ENCODE results near the gene RBBP7. TPM values are rescaled to one million over a fixed set of nuclear protein-coding genes. Genes with fewer than 3 reads are reported as not detected.

Gene RBBP7
- polyA plus RNA-seq, 1 donor (not counting 4 experiments of a cell fraction or from before 2014, with no cell fraction given), result 137 TPM

GRCh38 chrX:16804923-16805464 is 65.2 kb downstream of the RBBP7 start:
- Histone ChIP-seq H3K36me3 (ENCODE audit: control insufficient read depth in 2 of 2, extremely low read depth in 1 of 2, insufficient read depth in 2 of 2, low read length in 2 of 2) (peaks cover 2 to 4% of the 10 kb centered on the region in 2 experiments), H3K4me2 (ENCODE audit: control insufficient read depth, extremely low read depth, insufficient read depth, low read depth, low read length) (no peak overlapping the region), H4K20me1 (ENCODE audit: control insufficient read depth, extremely low read depth, insufficient read depth, low read length) (peaks cover 2% of the 10 kb centered on the region), H3K4me1 (ENCODE audit: control insufficient read depth, extremely low read depth, insufficient read depth, low read length) (peaks cover 5% of the 10 kb centered on the region), H2AFZ (ENCODE audit: control insufficient read depth, low read length) (no peak overlapping the region), H3K9me3 (ENCODE audit: control insufficient read depth, low read depth, low read length) (no peaks in the 10 kb centered on the region), H3K79me2 (ENCODE audit: control insufficient read depth, insufficient read depth, low read length) (peaks cover 69% of the 10 kb centered on the region), H3K27me3 (ENCODE audit: control insufficient read depth, extremely low read depth, insufficient read depth, low read length) (no peaks in the 10 kb centered on the region), H3K9me1 (ENCODE audit: control insufficient read depth, extremely low read depth, insufficient read depth, low read length) (no peaks in the 10 kb centered on the region), H3K4me3 (ENCODE audit: control insufficient read depth in 2 of 3, extremely low read depth in 1 of 3, insufficient read depth in 2 of 3, low read depth in 1 of 3, low read length in 3 of 3) (no peak overlapping the region), H3K9ac (ENCODE audit: control insufficient read depth, extremely low read depth, insufficient read depth, low read length) (no peak overlapping the region), H3K27ac (ENCODE audit: control insufficient read depth, insufficient read depth, low read length) (no peak overlapping the region)
- no peak for FAIRE-seq
- TF ChIP-seq EZH2 (IDR thresholded peaks at IDR 0.05; ENCODE audit: low read length), result no peak
- dilution Hi-C loops (cut with MboI; ENCODE audit: extremely low pct_ligation_motif_present, low sequenced_read_pairs), result no loop called here
- DNase-seq (ENCODE audit: low read depth, low spot score), result no peak

- dilution Hi-C loops (cut with MboI; ENCODE audit: extremely low pct_ligation_motif_present, low sequenced_read_pairs), result no loop called here
- no peaks in the 10 kb centered on the region for H3K27me3 ChIP-seq (ENCODE audit: control insufficient read depth, extremely low read depth, insufficient read depth, low read length)
These were observed 72.3 kb downstream of the RBBP7 start for GRCh38 chrX:16797841-16798240.

More at GRCh38 chrX:16797841-16798240, 72.3 kb downstream of the RBBP7 start:
- DNase-seq (ENCODE audit: low read depth, low spot score) (no peak), FAIRE-seq (no peak)
- Histone ChIP-seq H3K36me3 (ENCODE audit: control insufficient read depth in 2 of 2, extremely low read depth in 1 of 2, insufficient read depth in 2 of 2, low read length in 2 of 2) (peaks cover 12 to 14% of the 10 kb centered on the region in 2 experiments), H3K9me1 (ENCODE audit: control insufficient read depth, extremely low read depth, insufficient read depth, low read length) (no peaks in the 10 kb centered on the region), H3K9ac (ENCODE audit: control insufficient read depth, extremely low read depth, insufficient read depth, low read length) (no peak overlapping the region), H3K4me2 (ENCODE audit: control insufficient read depth, extremely low read depth, insufficient read depth, low read depth, low read length) (no peak overlapping the region), H3K79me2 (ENCODE audit: control insufficient read depth, insufficient read depth, low read length) (peaks cover 72% of the 10 kb centered on the region), H3K4me1 (ENCODE audit: control insufficient read depth, extremely low read depth, insufficient read depth, low read length) (no peaks in the 10 kb centered on the region), H3K9me3 (ENCODE audit: control insufficient read depth, low read depth, low read length) (no peaks in the 10 kb centered on the region), H4K20me1 (ENCODE audit: control insufficient read depth, extremely low read depth, insufficient read depth, low read length) (peaks cover 5% of the 10 kb centered on the region), H3K4me3 (ENCODE audit: control insufficient read depth in 2 of 3, extremely low read depth in 1 of 3, insufficient read depth in 2 of 3, low read depth in 1 of 3, low read length in 3 of 3) (no peak overlapping the region), H3K27ac (ENCODE audit: control insufficient read depth, insufficient read depth, low read length) (no peak overlapping the region), H2AFZ (ENCODE audit: control insufficient read depth, low read length) (no peak overlapping the region)
- TF ChIP-seq EZH2 (IDR thresholded peaks at IDR 0.05; ENCODE audit: low read length), result no peak
- no peak for TF ChIP-seq CTCF (optimal IDR thresholded peaks at IDR 0.05 in 1 of 3, IDR thresholded peaks at IDR 0.05 in 1 of 3, conservative IDR thresholded peaks at IDR 0.05 in 1 of 3; ENCODE audit: extremely low read depth in 1 of 3, insufficient read depth in 2 of 3, low read length in 3 of 3)
